Stimulated activated CD4-positive, alpha-beta T cell treated with anti-CD3 and anti-CD28 coated beads, Interleukin-1b, Interleukin-23, amount 100 ng/mL, for 4 hours (primary cell): Measurements from ENCODE around the gene CLTA.
A peak's percentile ranks its signal among the peaks of the same experiment; 100 is the strongest.

ENCODE experiments used
- DNase-seq, 2 donors: peaks; one replicate each; pipeline ENCODE4 v3.0.0-alpha.2; 2020; ENCODE audit warnings: low read depth in 2 of 2

CLTA gene, protein sequence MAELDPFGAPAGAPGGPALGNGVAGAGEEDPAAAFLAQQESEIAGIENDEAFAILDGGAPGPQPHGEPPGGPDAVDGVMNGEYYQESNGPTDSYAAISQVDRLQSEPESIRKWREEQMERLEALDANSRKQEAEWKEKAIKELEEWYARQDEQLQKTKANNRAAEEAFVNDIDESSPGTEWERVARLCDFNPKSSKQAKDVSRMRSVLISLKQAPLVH

DNA sequence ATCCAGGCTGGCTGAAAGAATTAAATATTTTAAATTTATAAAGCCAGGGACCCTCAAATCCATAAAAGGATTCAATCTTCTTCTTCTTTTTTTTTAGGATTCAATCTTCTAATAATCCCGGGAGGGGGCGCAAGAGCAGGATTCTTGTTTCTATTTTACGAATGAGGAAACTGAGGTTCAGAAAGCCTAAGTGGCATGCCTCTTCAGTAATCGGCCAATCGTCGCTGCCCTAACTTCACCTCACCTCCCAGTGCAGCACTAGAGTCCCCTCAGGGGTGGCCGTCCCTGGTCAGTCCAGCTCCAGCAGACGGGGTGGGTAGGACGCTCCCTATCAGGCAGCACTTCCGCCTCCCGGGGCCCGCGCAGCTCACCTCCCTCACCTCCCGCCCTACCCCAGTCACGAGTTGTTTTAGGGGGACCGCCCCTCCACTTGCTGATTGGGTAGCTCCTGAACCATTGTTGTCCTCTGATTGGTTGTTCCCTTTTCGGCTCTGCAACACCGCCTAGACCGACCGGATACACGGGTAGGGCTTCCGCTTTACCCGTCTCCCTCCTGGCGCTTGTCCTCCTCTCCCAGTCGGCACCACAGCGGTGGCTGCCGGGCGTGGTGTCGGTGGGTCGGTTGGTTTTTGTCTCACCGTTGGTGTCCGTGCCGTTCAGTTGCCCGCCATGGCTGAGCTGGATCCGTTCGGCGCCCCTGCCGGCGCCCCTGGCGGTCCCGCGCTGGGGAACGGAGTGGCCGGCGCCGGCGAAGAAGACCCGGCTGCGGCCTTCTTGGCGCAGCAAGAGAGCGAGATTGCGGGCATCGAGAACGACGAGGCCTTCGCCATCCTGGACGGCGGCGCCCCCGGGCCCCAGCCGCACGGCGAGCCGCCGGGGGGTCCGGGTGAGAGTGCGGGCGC, at the start of gene CLTA:
TSS of gene CLTA (plus strand) at position 534 of the 902 bp plus-strand sequence. CDS start at position 670, 136 bp downstream.
- DNase-seq, result peak; percentile 82 to 87

DNA sequence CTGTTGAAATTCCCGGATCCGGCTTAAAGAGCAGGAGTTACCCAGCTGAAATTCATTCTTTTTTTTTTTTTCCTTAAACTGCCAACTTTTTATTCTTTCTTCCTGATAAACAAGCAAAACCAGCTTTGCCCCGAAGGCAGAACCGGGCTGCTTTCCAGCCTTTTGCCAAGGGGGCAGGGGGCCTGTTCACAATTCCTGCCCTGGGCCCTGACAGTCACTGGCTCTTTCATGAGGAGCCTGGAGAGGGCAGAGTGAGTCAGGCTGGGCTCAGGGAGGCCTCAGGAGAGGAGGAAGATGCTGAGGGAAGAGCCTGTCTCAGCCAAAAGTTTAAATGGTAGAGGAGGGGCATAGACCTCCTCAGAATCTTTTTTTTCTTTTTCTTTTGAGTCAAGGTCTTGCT, 49.4 kb upstream of the CLTA start:
- DNase-seq, result no peak

DNA sequence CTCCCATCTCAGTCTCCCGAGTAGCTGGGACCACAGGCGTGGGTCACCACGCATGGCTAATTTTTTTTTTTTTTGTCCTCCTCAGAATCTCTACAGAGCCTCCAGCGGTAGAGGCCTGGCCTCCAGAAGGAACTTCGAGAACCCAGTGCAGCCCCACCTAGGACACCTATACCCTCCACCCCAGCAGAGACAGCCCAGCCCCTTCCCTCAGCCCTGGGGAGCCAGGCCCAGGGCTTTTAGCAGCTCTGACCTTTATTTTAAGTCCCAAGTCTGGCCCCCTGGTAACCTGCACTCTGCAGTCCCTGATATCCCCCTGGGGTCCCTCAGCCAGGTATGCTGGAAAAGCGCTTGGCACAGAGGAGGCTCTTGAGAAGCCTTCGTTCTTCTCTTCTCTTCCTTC, 49.0 kb upstream of the CLTA start:
- no peak for DNase-seq

DNA sequence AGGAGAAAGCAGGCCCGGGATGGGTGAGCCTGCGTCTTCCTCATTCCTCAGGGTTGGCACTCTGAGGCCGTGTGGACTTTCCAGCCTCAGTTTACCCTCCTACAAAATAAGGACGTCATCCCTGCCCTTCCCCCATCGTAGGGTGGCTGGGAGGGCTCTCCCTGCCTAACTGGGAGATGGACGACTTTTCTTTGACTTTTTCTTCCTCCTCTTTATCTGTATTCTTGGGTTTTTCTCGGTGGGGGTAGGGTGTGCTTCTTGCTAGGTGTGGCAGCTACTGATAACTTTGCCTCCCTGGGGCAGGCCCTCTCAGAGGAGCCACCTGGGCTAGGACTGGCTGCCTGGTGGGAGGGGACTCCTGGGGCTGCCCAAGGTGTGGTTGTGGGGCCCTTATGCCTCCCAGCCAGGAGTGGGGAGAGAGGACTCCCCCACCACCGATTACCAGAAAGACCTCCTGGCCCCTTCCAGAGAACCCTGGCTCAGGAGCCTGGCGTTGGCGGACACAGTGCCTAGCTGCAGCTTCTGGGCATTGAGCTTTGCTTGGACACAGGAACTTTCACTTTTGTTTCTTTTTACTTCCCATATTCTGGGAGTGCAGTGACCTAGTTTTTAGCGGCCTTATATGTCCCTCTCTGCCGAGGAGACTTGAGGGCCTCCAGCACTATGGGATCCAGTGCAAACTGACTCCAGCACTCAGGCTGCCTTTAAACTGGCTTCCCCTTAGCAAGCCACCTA, 48.0 kb upstream of the CLTA start:
- DNase-seq, result no peak

DNA sequence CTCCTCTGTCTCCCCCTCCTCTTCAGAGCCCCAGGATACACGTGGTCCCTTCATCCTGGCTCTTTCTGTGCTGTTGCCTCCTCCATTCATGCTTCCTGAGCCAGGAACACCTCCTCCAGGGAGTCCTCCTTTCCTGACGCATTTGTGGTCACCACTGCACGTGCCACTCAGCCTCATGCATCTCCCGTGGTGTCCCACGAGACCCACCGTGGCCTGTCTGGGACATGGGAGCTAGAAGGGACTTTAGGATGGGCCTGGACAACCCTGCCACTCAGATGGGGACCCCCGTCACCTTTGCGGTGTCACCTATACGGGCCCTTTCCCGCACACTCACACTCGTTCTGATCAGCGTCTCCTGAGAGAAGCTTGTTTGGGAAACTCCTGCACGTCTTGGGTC, 47.5 kb upstream of the CLTA start:
- DNase-seq, result no peak

GRCh38 chr9:36144309-36145232, 46.1 kb upstream of the CLTA start:
- no peak for DNase-seq

- no peak for DNase-seq
These were observed 44.8 kb upstream of the CLTA start for GRCh38 chr9:36145970-36146369.

GRCh38 chr9:36146651-36147050, 44.1 kb upstream of the CLTA start:
- no peak for DNase-seq

GRCh38 chr9:36147441-36148175, 43.1 kb upstream of the CLTA start:
- no peak for DNase-seq

DNA sequence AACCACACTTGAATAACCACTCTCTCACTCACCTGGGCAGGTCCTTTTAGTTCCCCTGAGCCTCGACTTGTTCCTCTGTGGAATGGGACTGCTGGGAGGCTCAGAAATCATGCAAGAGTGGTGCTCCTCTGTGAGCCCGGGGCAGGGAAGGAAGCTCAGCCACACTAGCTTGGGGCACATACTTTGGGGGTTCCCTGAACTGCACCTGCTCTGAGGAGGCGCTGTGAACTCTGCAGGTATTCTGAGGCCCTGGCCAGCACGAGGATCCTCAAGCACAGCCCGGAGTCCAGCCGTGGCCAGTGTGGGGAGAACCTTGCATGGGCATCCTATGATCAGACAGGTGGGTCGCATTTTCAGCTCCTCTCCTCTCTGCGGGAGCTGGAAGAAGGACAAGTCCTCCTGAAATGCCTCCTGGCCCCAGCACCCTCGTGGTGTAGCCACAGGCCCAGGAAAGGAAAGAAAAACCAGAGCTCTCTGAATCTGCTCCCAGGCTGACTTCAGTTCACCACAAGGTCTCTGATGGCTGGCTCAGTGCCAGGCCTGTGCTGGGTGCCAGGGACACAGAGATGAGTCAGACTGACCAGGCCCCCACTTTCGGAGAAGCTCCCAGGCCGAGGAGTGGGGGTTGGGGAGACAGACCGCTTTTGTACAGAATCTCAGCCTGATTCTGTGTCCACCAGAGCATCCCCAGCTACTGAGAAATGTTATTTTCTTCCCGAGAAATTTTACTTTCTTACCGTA, 42.2 kb upstream of the CLTA start:
- DNase-seq, result peak; percentile 41 to 49

DNA sequence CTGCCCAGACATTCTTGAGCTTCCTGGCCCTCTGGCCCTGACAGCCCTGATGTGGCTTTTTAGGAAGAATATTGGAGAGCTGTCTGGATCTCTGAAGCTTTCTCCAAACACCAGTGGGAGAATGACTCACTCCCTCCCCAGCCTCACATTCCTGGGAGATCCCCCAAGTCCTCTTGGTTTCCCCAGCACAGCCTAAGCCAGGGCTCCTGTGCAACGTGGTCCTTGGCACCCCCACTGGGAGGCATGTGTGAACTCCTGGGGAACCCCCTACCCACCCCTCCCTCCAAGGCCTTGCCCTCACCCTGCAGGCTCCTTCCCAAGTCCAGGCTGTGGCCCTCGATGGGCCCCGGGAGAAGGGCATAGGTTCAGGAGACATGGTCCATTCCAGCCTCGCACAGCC, 41.5 kb upstream of the CLTA start:
- no peak for DNase-seq

DNA sequence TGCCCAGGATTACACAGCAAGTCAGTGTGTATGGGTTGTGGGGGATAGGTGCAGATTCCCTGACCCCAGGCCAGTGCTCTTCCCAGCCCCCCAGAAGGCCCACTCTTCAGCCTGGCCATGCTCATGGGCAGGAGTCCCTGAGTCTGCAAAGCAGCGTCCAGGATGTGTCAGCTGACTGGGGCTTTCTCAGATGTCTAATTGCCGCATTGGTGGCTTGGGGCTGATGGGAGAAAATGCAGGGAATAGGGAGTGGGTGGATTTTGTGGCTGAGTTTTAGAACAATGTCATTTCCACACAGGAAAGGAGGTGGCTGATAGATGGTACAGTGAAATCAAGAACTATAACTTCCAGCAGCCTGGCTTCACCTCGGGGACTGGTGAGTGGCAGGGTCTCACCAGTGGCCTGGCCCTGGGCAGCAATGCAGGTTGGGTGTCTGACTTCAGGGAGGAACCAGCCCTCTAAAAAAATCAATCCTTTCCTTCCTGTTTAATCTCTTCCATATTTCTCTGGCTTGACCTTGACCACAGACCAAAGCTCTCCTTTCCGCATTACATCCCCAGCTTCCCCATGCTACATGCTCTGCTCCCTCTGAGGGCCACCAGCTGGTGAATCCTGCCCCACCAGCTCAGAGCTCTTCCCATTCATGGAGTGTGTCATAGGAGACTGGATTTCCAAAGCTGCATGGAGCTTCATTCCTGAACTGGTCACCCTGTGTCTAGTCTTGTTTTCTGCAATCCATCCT, 40.0 kb upstream of the CLTA start:
- DNase-seq, result no peak

- peak; percentile 65 to 79 for DNase-seq
These were observed 39.2 kb upstream of the CLTA start for GRCh38 chr9:36151316-36152210.

DNA sequence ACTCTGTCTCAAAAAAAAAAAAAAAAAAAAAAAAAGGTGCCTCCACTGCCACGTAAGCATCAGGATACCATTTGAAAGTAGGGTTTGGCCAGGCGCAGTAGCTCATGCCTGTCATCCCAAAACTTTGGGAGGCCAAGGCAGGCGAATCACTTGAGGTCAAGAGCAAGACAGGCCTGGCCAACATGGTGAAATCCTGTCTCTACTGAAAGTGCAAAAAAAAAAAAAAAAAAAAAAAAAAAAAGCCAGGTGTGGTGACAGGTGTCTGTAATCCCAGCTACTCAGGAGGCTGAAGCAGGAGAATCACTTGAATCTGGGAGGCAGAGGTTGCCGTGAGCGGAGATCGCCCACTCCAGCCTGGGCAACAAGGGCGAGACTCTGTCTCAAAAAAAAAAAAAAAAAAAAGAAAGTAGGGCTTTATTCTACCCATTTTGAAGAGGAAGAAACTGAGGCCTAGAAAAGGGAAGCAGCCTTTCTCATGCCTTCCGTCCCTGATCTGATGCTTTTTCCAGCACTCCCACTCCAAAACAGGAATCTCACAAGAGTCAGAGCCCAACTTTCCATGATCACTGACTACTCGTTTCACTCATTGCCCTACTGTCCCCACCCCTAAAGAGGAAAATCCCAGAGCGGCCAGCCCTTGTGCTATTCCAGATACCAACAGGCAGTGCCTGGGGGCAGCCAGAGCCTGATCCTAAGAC, 37.8 kb upstream of the CLTA start:
- DNase-seq, result no peak

DNA sequence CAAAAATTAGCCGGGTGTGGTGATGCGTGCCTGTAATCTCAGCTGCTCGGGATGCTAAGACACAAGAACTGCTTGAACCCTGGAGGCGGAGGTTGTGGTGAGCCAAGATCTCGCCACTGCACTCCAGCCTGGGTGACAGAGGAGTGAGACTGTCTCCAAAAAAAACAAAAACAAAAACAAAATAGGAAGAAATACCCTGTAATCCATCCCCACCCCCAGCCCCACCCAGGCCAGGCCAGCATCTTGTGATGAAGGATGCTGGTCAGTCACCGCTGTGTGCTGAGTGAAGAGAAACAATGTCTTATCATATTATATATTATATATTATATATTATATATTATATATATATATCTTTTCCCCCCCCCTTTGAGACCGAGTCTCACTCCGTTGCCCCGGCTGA, 37.0 kb upstream of the CLTA start:
- DNase-seq, result no peak

DNA sequence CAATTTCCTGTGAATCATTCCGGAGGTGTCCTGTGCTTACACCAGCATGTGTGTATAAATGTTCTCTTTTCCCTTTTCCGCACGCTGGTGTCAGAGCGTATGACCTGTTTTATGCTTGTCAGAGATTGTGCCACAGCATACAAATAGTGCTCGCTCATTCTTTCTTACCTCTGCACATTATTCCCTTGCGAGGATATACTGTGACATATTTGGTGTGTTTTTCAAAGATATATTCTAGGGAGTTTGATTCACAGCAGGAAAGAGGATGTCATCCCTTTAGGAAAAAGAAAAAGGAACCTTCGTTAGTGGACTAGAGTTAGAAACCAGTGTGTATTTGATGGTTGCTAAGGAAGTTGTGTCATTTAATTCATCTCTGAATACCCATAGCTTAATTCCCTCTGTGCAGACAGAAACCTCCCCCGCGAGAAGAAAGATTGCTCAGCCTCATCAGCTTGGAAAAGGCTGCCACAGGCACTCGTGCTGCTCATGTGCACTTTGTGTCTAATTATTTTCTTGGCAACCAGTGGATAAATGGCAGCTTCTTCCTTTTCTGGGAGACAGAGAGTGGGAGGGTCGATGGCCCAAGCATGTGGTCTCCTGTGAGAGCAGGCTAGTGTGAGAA, 36.3 kb upstream of the CLTA start:
- no peak for DNase-seq

- DNase-seq, result no peak
These were observed 34.6 kb upstream of the CLTA start for GRCh38 chr9:36156116-36156515.
